ENCODE measurements around the gene LARGE1.

GRCh38 chr22:33227791-33228190 lies 692.5 kb downstream of the LARGE1 start:
- TF ChIP-seq EZH2 (IDR thresholded peaks at IDR 0.05; ENCODE audit: borderline replicate concordance, low read depth, low read length, severe bottlenecking) (no peak), CTCF (IDR thresholded peaks at IDR 0.05; ENCODE audit: borderline replicate concordance, extremely low read depth, low read length, poor library complexity, severe bottlenecking) (no peak)

All from DND-41 (cell line).